Measurements from ENCODE around the gene EMP2. TPM values are rescaled to one million over a fixed set of nuclear protein-coding genes. Genes with fewer than 3 reads are reported as not detected.

The EMP2 gene
- total and polyA plus RNA-seq, 2 of the 4 experiments (the other 2 are of a cell fraction), result 13.8 to 18.3 TPM

- DNase-seq, result no peak
- intact Hi-C loops (cut with micrococcal nuclease), result no loop called here
- H3K4me2 ChIP-seq (ENCODE audit: low read depth, low read length), result no peak overlapping the region
- no peak for TF ChIP-seq CEBPB (IDR thresholded peaks at IDR 0.05; ENCODE audit: low read depth, low read length)
- no peak for TF ChIP-seq RFX5 (IDR thresholded peaks at IDR 0.05; ENCODE audit: low read depth, low read length)
- TF ChIP-seq SMC3 (IDR thresholded peaks at IDR 0.05; ENCODE audit: low read depth, low read length), result no peak
- no peak for TF ChIP-seq NFE2L2 (IDR thresholded peaks at IDR 0.05; ENCODE audit: low read depth, low read length)
- no peak for TF ChIP-seq BHLHE40 (IDR thresholded peaks at IDR 0.05; ENCODE audit: low read depth, low read length)
- TF ChIP-seq USF2 (IDR thresholded peaks at IDR 0.05; ENCODE audit: low read depth, low read length), result no peak
- no peak for TF ChIP-seq RCOR1 (IDR thresholded peaks at IDR 0.05; ENCODE audit: insufficient replicate concordance, low read length)
- TF ChIP-seq MAZ (IDR thresholded peaks at IDR 0.05; ENCODE audit: borderline replicate concordance, low read depth, low read length), result no peak
- TF ChIP-seq CTCF (conservative IDR thresholded peaks at IDR 0.05; ENCODE audit: low read depth, low read length), result no peak
- no peak for TF ChIP-seq CHD1 (IDR thresholded peaks at IDR 0.05; ENCODE audit: low read depth, low read length)
- no peak for TF ChIP-seq ELK1 (IDR thresholded peaks at IDR 0.05; ENCODE audit: borderline replicate concordance, low read depth, low read length)
- no peak for TF ChIP-seq POLR2A (IDR thresholded peaks at IDR 0.05; ENCODE audit: low read depth, low read length)
- no peak for TF ChIP-seq RAD21 (IDR thresholded peaks at IDR 0.05; ENCODE audit: low read length)
- TF ChIP-seq MXI1 (IDR thresholded peaks at IDR 0.05; ENCODE audit: borderline replicate concordance, low read depth, low read length), result no peak
Measured at GRCh38 chr16:10558746-10559641, 21.4 kb downstream of the EMP2 start.

More at GRCh38 chr16:10558746-10559641, 21.4 kb downstream of the EMP2 start:
- Histone ChIP-seq H3K4ac (ENCODE audit: low read depth, low read length) (no peak overlapping the region), H4K5ac (ENCODE audit: low read depth, low read length) (no peak overlapping the region), H3K9ac (ENCODE audit: low read depth, low read length) (no peak overlapping the region), H4K91ac (ENCODE audit: insufficient read depth, low read depth, low read length) (no peak overlapping the region), H4K20me1 (ENCODE audit: insufficient read depth, low read length) (no peaks in the 10 kb centered on the region; the same call in 1 of the 2 replicates), H2BK5ac (ENCODE audit: low read depth, low read length, poor library complexity, severe bottlenecking) (no peak overlapping the region), H3K79me1 (ENCODE audit: low read depth in 1 of 2, low read length in 2 of 2) (peaks cover 32 to 43% of the 10 kb centered on the region in 2 experiments), H3K18ac (ENCODE audit: low read depth, low read length) (no peak overlapping the region), H2BK15ac (ENCODE audit: low read depth, low read length) (no peak overlapping the region), H3K56ac (ENCODE audit: extremely low read depth, insufficient read depth, low read length) (no peak overlapping the region), H2AFZ (replicated peaks; ENCODE audit: low read length, poor library complexity) (no peak overlapping the region), H2AK9ac (replicated peaks; ENCODE audit: low read depth, low read length, poor library complexity) (no peak overlapping the region), H3K9me1 (ENCODE audit: insufficient read depth, low read length) (no peaks in the 10 kb centered on the region; the same call in 1 of the 2 replicates), H3K27me3 (ENCODE audit: control insufficient read depth, insufficient read depth, low read length) (no peaks in the 10 kb centered on the region), H3K27ac (ENCODE audit: insufficient read depth, low read length) (no peak overlapping the region), H3K23ac (ENCODE audit: low read depth, low read length) (no peak overlapping the region), H3K4me3 (ENCODE audit: insufficient read depth, low read depth, low read length) (no peak overlapping the region), H3K36me3 (ENCODE audit: control insufficient read depth, insufficient read depth, low read length) (0 out of 2 replicates have a peak, but pooled peaks cover 2% of the 10 kb centered on the region), H2BK20ac (ENCODE audit: low read depth, low read length) (no peak overlapping the region), H4K8ac (ENCODE audit: low read depth in 2 of 2, low read length in 2 of 2) (no peak overlapping the region), H3K4me1 (ENCODE audit: control insufficient read depth, insufficient read depth, low read length) (peaks cover 3% of the 10 kb centered on the region; the same call in 1 of the 2 replicates), H3K14ac (replicated peaks; ENCODE audit: low read depth, low read length) (no peak overlapping the region), H2AK5ac (ENCODE audit: low read depth, low read length) (no peak overlapping the region), H3K9me3 (ENCODE audit: control insufficient read depth, insufficient read depth, low read length) (peaks cover 3% of the 10 kb centered on the region), H2BK120ac (ENCODE audit: low read depth, low read length) (no peak overlapping the region)
- in situ Hi-C loops (cut with MboI; ENCODE audit: low sequenced_read_pairs) (no loop called here), dilution Hi-C loops (cut with HindIII; ENCODE audit: low sequenced_read_pairs, unreplicated experiment) (no loop called here)
- peak; percentile 35; the same call in 1 of the 2 replicates for ATAC-seq (ENCODE audit: low read depth)
- CTCF ChIA-PET, result no interaction called here
- no TSS peak for BruUV-seq (replicated peaks)
- 67% methylated on average over 9 of the region's 25 CpGs; no CpG with 5 or more reads in 1 of the 2 experiments for WGBS, 2 experiments (ENCODE audit: extremely low coverage in 2 of 2, insufficient read length in 1 of 2)
- POLR2A ChIA-PET (ENCODE audit: unreplicated experiment), result no interaction called here
